PC-3 (cell line): Measurements from ENCODE around the gene SERHL2. TPM values are rescaled to one million over a fixed set of nuclear protein-coding genes. Genes with fewer than 3 reads are reported as not detected.
"Not testable (repeated sequence)": the region's sequence is repeated elsewhere in the genome, so short reads cannot be mapped to it uniquely, and the experiment has no call there.

ENCODE experiments used
- ATAC-seq: fragments of 200-7000 bp; cut with Tn5 transposase; 2 replicates; pipeline ENCODE4 v1.9.1; 2020; ENCODE audit warnings: mild to moderate bottlenecking, moderate library complexity
- BruUV-seq: library from RNA; stranded (reverse); fragments of 400-500 nt; replicated peaks from 2 replicates; lab custom pipeline; 2021; lab: Mats Ljungman, UMichigan
- CTCF ChIA-PET: fragments of 300-600 bp; sonication (Branson Sonifier 250); formaldehyde crosslinking; loops from one replicate; lab custom pipeline; 2022; ENCODE audit warnings: antibody characterized with exemption; lab: Charles Lee
- POLR2A ChIA-PET: fragments of 300-600 bp; sonication (Branson Sonifier 250); formaldehyde crosslinking; loops from one replicate; lab custom pipeline; 2022; ENCODE audit warnings: antibody characterized with exemption; ENCODE audit not compliant: unreplicated experiment; lab: Charles Lee
- DNase-seq: peaks from one replicate; pipeline ENCODE4 v3.0.0-alpha.2; 2015
- H2AFZ ChIP-seq: fragments of 300-600 bp; sonication (generic); 2 replicates; pipeline ENCODE4 v1.6.0; 2016; ENCODE audit warnings: antibody characterized with exemption, low read length
- H3F3A ChIP-seq: fragments of 300-600 bp; sonication (generic); one replicate; pipeline ENCODE4 v1.6.0; 2017; ENCODE audit warnings: antibody characterized with exemption, low read length, control low read depth, mild to moderate bottlenecking; ENCODE audit not compliant: unreplicated experiment
- H3K27ac ChIP-seq: fragments of 300-600 bp; sonication (generic); 2 replicates; pipeline ENCODE4 v1.5.1; 2016; ENCODE audit warnings: mild to moderate bottlenecking, low read length
- H3K27me3 ChIP-seq: fragments of 300-600 bp; sonication (generic); 2 replicates; pipeline ENCODE4 v1.6.1; 2016; ENCODE audit warnings: low read length, mixed read lengths
- H3K36me3 ChIP-seq: fragments of 300-600 bp; sonication (generic); 2 replicates; pipeline ENCODE4 v1.6.1; 2016; ENCODE audit warnings: low read depth, mixed run types, low read length, mixed read lengths
- H3K4me1 ChIP-seq: fragments of 300-600 bp; sonication (generic); 2 replicates; pipeline ENCODE4 v1.5.1; 2016; ENCODE audit warnings: low read length; ENCODE audit not compliant: insufficient read depth
- H3K4me2 ChIP-seq: fragments of 300-600 bp; sonication (generic); 2 replicates; pipeline ENCODE4 v1.6.0; 2016; ENCODE audit warnings: low read length
- H3K4me3 ChIP-seq: fragments of 300-600 bp; sonication (generic); 2 replicates; pipeline ENCODE4 v1.5.1; 2016; ENCODE audit warnings: mild to moderate bottlenecking, low read length, mixed read lengths
- H3K79me2 ChIP-seq: fragments of 300-600 bp; sonication (generic); 2 replicates; pipeline ENCODE4 v1.6.1; 2017; ENCODE audit warnings: low read length, mixed read lengths
- H3K9ac ChIP-seq: fragments of 300-600 bp; sonication (generic); 2 replicates; pipeline ENCODE4 v1.6.0; 2016; ENCODE audit warnings: mild to moderate bottlenecking, low read length
- H3K9me2 ChIP-seq: fragments of 300-600 bp; sonication (generic); replicated peaks from 2 replicates; pipeline ENCODE4 v1.6.1; 2016; ENCODE audit warnings: mixed run types, low read length, mixed read lengths
- H3K9me3 ChIP-seq: fragments of 300-600 bp; sonication (generic); 2 replicates; pipeline ENCODE4 v1.6.1; 2016; ENCODE audit warnings: low read length, mixed read lengths
- H4K20me1 ChIP-seq: fragments of 300-600 bp; sonication (generic); 2 replicates; pipeline ENCODE4 v1.6.1; 2016; ENCODE audit warnings: low read length, mixed read lengths
- EZH2 ChIP-seq: fragments of 300-600 bp; sonication (generic); IDR thresholded peaks from one replicate; pipeline ENCODE4 v1.6.1; 2017; ENCODE audit warnings: antibody characterized with exemption, mild to moderate bottlenecking, low read length; ENCODE audit not compliant: unreplicated experiment
- EZH2phosphoT487 ChIP-seq: fragments of 300-600 bp; sonication (generic); IDR thresholded peaks from 2 replicates; pipeline ENCODE4 v1.6.1; 2018; ENCODE audit warnings: mild to moderate bottlenecking, antibody characterized with exemption, low read length, borderline replicate concordance
- intact Hi-C: fragments of 100-400 bp; cut with micrococcal nuclease; formaldehyde crosslinking; loops from 2 replicates; pipeline ENCODE4 v1.9.0; 2023
- total RNA-seq: library from RNA; depleted of rRNA; stranded (reverse); fragments of >200 nt; gene quantifications from 2 replicates; pipeline ENCODE4 v1.2.3, GENCODE V29; 2014
- TF ChIP-seq, protein P1 (sequence below): fragments of 300-600 bp; sonication (generic); conservative IDR thresholded peaks from 2 replicates; pipeline ENCODE4 v1.5.1; 2017; ENCODE audit warnings: antibody characterized with exemption, low read depth, mild to moderate bottlenecking, low read length

Gene SERHL2
- total RNA-seq, 1 experiment from 2014 or later: 5.4 TPM

GRCh38 chr22:42577623-42578240 is 24.0 kb downstream of the SERHL2 start:
- H3K27me3 ChIP-seq: no peaks in the 10 kb centered on the region
- H3K9ac ChIP-seq: no peak overlapping the region
- TF ChIP-seq EZH2phosphoT487 (no peak), EZH2 (no peak)
- TF ChIP-seq, protein P1, sequence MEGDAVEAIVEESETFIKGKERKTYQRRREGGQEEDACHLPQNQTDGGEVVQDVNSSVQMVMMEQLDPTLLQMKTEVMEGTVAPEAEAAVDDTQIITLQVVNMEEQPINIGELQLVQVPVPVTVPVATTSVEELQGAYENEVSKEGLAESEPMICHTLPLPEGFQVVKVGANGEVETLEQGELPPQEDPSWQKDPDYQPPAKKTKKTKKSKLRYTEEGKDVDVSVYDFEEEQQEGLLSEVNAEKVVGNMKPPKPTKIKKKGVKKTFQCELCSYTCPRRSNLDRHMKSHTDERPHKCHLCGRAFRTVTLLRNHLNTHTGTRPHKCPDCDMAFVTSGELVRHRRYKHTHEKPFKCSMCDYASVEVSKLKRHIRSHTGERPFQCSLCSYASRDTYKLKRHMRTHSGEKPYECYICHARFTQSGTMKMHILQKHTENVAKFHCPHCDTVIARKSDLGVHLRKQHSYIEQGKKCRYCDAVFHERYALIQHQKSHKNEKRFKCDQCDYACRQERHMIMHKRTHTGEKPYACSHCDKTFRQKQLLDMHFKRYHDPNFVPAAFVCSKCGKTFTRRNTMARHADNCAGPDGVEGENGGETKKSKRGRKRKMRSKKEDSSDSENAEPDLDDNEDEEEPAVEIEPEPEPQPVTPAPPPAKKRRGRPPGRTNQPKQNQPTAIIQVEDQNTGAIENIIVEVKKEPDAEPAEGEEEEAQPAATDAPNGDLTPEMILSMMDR: no peak
- intact Hi-C loops: no loop called here
- H3K4me1 ChIP-seq: no peaks in the 10 kb centered on the region
- H3K27ac ChIP-seq: no peak overlapping the region
- CTCF ChIA-PET: no interaction called here
- no peak overlapping the region for H3K4me3 ChIP-seq
- no peaks in the 10 kb centered on the region for H3K9me2 ChIP-seq
- no peak overlapping the region for H3K4me2 ChIP-seq
- no peak overlapping the region for H2AFZ ChIP-seq
- no TSS peak for BruUV-seq
- POLR2A ChIA-PET: no interaction called here
- H3K79me2 ChIP-seq: peaks cover 15% of the 10 kb centered on the region
- no peak for ATAC-seq
- no peaks in the 10 kb centered on the region; the same call in none of the 2 replicates for H3K36me3 ChIP-seq
- H3F3A ChIP-seq: no peaks in the 10 kb centered on the region
- no peaks in the 10 kb centered on the region for H3K9me3 ChIP-seq
- no peaks in the 10 kb centered on the region for H4K20me1 ChIP-seq
- DNase-seq: no peak

GRCh38 chr22:42580040-42580439 is 26.3 kb downstream of the SERHL2 start:
- H3K9me2 ChIP-seq, POLR2A ChIA-PET, intact Hi-C loops, H3K27me3 ChIP-seq, H3K27ac ChIP-seq, H3K4me1 ChIP-seq, H3F3A ChIP-seq, H3K9me3 ChIP-seq, H4K20me1 ChIP-seq, BruUV-seq, H3K4me2 ChIP-seq, H3K9ac ChIP-seq, H3K4me3 ChIP-seq, ATAC-seq, H2AFZ ChIP-seq, H3K36me3 ChIP-seq, DNase-seq, CTCF ChIA-PET: not testable (repeated sequence)
- peaks cover 15% of the 10 kb centered on the region for H3K79me2 ChIP-seq

DNA sequence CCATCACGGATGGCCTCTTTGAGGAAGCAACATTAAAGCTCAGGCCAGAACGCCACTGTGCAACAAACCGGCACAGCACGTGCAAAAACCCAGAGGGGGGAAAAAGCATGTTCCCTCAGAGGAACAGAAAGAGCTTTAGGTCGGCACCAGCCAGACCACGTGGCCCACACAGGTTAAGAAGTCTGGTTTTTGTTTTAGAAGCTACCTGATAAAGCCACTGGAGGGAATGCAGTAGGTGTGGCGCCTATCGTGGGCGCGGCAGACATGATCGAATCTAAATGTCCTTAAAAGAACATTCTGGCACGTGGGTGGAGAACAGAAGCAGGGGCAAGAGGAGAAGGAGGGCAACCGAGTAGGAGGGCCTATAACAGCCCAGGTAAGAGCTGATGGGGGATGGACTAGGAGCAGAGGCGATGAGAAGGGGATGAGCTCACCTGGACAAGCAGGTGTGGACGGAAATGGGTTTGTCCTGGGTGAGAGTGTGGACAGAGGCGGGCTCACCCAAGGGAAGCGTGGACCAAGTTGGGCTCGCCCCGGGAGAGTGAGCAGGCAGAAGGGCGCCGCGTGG is 27.5 kb downstream of the SERHL2 start:
- H3K27ac ChIP-seq: 0 out of 2 replicates have a peak overlapping the region, but pooled peaks have one; percentile 26
- CTCF ChIA-PET: not testable (repeated sequence)

More for the DNA sequence above, 27.5 kb downstream of the SERHL2 start:
- H3K36me3 ChIP-seq, DNase-seq, H3K9me3 ChIP-seq, POLR2A ChIA-PET, H3K27me3 ChIP-seq, BruUV-seq, H2AFZ ChIP-seq, intact Hi-C loops, H4K20me1 ChIP-seq, H3F3A ChIP-seq, H3K4me1 ChIP-seq, H3K9me2 ChIP-seq: not testable (repeated sequence)
- peak; percentile 56 for ATAC-seq
- Histone ChIP-seq H3K4me2 (peak overlapping the region; percentile 79), H3K4me3 (peak overlapping the region; percentile 74), H3K79me2 (peaks cover 15% of the 10 kb centered on the region), H3K9ac (peak overlapping the region; percentile 88)
